ENCODE results near the gene KCND3.
"Not testable (repeated sequence)": the region's sequence is repeated elsewhere in the genome, so short reads cannot be mapped to it uniquely, and the experiment has no call there.

The KCND3 gene

GRCh38 chr1:111802110-111802509 is 187.4 kb downstream of the KCND3 start:
- no peak for DNase-seq

DNA sequence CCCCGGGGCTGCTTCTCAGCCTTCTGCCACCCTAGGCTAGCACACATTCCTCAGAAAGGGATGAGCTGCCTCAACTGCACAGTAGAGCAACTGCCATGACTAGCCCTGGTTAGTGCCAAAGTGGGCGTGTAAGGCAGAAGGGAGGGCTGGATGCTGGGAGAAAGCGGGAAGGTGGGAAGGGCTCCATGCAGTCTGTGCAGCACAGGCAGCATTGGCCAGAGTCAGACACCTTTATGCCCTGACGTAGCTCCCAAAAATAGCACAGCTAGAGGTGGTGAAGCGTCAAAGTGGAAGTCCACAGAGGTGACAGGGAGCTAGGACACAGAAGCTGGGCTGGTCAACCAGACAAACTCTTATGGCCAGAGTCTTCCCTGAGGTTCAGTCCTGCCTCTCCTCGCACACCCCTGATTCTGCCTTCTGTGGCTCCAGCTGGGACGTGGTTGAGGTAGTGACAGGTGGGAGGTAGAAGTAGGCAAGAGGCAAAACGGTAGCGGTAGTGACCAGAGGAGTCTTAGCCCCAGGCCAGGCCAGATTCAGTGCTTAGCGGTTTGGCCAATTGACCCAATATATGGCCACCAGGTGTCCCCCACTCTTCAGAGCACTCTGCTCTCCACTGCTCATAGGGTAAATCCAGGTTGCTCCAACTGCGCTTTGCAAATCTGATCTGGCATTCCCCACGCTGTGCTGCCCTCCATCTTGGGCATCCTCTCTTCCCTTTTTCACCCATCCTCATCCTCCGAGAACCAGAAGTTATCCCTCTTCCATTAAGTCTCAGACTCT is 188.2 kb downstream of the KCND3 start:
- no peak for DNase-seq

DNA sequence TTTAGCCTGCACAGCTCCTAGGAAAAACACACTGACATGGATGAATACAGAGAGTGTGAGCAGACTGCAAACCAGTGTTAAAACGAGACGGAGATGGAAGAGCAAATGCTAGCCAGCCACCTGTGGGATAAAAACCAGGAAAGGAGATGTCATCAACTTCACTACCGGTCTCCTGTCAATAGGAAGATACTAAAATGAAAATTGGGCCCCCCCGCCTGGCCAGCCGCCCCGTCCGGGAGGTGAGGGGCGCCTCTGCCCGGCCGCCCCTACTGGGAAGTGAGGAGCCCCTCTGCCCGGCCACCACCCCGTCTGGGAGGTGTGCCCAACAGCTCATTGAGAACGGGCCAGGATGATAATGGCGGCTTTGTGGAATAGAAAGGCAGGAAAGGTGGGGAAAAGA is 189.7 kb downstream of the KCND3 start:
- DNase-seq: not testable (repeated sequence)

GRCh38 chr1:111798580-111798979 is 190.9 kb downstream of the KCND3 start:
- DNase-seq: no peak

DNA sequence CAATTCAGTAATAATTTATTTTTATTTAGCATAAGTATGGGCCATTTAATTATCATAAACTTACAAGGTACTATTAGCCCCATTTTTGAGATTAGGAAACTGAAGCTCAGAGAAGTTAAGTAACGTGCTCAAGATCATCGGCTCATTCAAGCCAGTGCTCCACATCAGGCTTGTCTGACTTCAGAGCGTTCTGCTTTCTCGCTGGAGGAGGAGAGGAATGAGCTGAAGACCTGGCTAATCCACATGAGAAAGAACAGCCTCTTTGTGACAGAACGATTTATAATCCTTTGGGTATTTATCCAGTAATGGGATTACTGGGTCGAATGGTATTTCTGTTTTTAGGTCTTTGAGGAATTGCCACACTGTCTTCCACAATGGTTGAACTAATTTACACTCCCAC is 194.1 kb downstream of the KCND3 start:
- DNase-seq: no peak

DNA sequence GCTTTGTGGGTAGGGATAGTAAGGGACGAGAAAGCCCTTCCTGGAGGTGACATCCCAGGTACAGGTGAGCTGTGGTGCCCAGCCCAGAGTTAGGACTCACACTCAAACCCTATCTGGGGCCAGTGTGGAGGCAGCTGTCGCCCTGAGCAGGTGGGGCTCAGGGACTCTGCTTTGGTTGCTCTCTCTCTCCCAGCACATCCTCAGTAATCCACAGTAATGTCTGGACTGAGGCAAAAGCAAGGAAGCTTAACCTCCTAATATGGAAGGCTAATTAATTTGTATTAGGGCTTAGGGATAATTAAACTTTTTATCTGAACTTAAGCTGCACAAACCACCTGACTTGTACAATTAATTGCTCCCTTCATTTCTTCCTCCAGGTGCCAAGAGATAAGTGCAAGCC is 195.5 kb downstream of the KCND3 start:
- no peak for DNase-seq

DNA sequence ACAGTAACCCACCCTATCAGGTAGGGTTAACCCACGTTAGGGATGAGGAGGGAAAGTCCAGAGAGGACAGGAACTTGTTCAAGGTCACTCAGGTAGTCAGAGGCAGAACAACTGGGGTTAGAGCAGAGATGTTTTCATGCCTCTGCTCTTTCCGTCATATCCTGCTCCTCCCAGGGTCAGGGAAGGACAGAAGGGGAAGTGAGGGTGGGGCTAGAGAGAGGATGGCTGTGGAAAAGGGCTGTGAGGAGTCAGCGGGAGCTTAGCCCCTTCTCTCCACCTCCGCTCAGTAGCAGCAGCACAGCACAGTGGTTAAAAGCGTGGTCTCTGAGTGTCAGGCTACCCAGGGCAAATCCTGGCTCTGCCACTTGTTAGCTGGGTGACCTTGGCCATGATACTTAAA is 197.2 kb downstream of the KCND3 start:
- no peak for DNase-seq

- no peak for DNase-seq
Observed at GRCh38 chr1:111791776-111792175, 197.7 kb downstream of the KCND3 start.

DNA sequence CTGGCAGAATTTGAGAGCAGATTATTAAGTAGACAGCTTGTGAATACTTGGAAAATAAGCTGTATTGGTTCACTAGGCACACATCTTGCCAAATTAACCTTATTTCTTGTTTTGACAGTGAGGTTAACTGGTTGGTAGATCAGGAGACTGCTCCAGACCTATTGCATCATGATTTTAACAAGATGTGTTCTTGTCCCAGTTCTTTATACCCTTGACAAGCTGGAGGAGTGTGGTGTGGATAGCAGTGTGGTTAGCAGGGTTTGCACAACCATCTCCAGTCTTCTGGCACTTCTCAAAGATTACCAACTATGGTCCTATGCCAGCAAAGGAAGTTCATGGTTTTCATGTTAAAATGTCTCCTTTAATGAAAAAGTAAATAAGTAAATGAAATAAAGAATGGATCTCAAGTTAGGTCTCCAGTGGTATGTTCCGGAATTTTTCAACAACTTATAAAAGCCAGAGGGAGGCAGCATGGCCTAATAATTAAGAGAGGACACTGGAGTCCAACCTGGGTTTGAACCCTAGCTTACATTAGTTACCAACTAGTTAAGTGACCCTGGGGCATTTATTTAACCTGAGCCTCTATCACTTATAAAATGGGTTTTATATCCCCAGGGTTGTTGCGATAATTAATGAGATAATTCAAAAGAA is 199.7 kb downstream of the KCND3 start:
- no peak for DNase-seq

- no peak for DNase-seq
Observed at GRCh38 chr1:111789142-111789541, 200.3 kb downstream of the KCND3 start.

DNA sequence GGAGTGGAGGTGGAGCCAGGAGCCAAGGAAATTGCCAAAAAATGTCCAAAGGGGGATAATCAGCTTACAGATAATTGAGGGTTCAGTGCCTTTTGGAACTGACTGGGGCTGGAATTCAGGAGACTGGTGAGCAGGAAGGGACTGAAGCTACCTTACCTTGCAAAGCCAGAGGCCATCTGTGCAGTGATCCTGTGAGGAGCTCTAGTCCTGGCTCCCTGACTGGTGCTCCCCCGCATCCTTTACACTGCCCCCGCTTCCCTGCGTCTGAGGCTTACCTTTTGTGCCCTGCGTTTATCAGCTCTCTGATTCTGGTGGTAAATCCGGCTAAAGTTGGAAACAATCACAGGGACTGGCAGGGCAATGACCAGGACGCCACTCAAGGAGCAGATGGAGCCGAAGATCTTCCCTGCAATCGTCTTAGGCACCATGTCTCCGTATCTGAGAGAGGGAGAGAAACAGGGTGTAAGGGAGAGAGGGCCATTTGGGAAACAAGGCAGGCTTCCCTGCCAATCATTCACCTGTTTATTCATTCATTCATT is 202.7 kb downstream of the KCND3 start:
- DNase-seq: no peak

- DNase-seq: no peak
Observed at GRCh38 chr1:111784273-111784901, 205.1 kb downstream of the KCND3 start.

DNA sequence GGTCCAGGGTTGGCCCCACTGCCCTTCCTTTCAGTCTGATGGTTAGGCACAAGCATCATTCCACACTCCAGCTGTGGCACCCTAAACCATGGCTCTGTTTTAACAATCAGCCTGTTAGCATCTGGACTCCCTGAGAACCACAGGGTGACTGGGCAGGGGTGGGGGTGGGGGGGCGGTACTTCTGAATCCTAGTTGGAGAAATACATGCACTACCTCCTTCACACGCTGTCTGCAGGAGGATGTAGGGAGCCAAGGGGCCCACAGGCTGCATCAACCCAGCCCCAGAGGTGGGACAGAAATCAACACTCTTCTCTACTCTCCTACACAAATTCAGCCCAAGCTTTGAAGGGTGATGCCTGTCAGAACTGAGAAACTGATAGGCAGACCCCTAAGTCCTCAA is 209.9 kb downstream of the KCND3 start:
- no peak for DNase-seq

- DNase-seq: no peak
Observed at GRCh38 chr1:111778541-111779051, 210.9 kb downstream of the KCND3 start.

DNA sequence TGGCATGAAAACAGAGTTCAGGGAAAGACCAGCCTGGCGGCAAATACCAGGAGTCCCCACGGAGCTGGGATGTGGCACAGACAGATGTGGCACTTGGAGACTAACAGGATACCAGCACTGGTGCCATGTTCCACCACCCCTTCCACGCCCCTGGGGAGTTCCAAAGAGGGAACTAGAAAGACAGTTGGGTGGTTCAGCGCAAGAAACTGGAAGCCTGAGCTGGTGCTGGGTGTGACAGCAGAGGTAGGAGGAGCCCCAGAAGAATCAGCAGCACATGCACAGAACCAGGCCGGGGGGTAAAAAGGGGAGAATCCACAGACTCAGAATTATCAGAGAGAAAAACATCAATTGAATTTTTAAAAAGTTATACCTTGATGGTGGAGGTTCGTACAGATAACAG is 211.4 kb downstream of the KCND3 start:
- no peak for DNase-seq

GRCh38 chr1:111777301-111777700 is 212.2 kb downstream of the KCND3 start:
- DNase-seq: no peak

GRCh38 chr1:111776861-111777260 is 212.6 kb downstream of the KCND3 start:
- DNase-seq: no peak

GRCh38 chr1:111776391-111776790 is 213.1 kb downstream of the KCND3 start:
- DNase-seq: no peak

DNA sequence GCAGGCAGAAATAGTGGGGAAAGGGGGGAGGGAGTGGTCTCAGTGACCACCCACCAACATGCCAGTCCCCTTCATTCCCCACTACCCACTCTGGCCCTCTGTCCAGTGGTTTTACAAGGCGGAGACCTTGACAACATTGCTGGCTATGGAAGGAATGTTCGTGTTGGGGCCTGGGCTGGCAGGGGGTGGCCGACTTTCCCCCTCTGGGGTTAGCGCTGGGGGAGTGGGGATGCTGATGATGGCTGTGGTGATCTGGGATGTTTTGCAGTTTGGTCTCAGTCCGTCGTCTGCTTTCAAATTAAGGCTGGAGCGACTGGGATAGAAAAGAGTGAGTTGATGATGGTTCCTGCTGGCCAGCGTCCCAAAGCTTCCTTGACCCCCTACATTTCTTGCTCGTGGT is 213.5 kb downstream of the KCND3 start:
- DNase-seq: no peak

DNA sequence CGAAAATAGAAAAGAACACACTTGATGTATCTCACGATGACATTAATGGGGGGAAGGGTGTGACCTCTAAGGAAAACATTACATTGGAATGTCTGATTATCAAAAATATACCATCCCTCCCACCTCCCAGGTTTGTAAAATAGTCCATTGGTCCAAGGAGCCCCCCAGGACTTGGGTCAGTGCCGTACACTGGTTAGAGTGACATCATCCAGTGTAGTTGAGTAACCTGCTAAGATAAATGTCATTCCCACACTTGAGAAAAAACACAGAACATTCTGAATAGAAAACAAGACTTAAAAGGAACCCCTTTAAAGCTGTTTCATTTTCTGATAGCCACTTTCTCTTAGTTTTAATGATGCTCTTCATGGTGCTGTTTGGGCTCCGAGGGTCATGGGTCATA is 218.6 kb downstream of the KCND3 start:
- DNase-seq: no peak

GRCh38 chr1:111769517-111770146 is 219.8 kb downstream of the KCND3 start:
- peak; percentile 52 for DNase-seq

- DNase-seq: no peak
Observed at GRCh38 chr1:111768625-111769024, 220.8 kb downstream of the KCND3 start.

DNA sequence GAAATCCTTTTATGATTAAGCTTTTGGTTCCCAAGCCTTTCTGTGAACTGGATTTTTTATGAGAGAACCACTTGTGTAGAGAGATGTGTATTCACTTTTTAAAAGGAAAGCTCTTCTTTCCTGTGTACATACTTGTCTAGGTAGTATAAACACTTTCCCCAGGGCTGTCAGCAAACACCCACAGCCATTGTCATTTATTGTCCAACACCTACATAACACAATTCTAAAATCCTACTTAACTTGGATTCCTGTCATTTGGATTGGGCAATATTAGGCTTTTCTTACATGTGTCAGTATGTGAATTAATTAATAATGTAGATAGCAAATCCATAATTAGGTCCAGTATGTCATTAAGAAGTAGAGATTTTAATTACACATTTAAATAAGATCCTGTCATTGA is 221.4 kb downstream of the KCND3 start:
- no peak for DNase-seq
